ENCODE results near the gene SEL1L2.
A peak's percentile ranks its signal among the peaks of the same experiment; 100 is the strongest.
"Not testable (repeated sequence)": the region's sequence is repeated elsewhere in the genome, so short reads cannot be mapped to it uniquely, and the experiment has no call there.

SEL1L2 gene

GRCh38 chr20:13990465-13990864 lies at the start of gene SEL1L2:
TSS of gene SEL1L2 (minus strand) at chr20:13990614. CDS start at chr20:13990534, 80 bp downstream.
- no peak for DNase-seq

- DNase-seq, result no peak
Observed at GRCh38 chr20:14036567-14036966, 46.2 kb upstream of the SEL1L2 start.

GRCh38 chr20:14033310-14033709 lies 42.9 kb upstream of the SEL1L2 start:
- no peak for DNase-seq

- no peak for DNase-seq
Observed at GRCh38 chr20:14030991-14031390, 40.6 kb upstream of the SEL1L2 start.

GRCh38 chr20:14012671-14013070 lies 22.3 kb upstream of the SEL1L2 start:
- no peak for DNase-seq

- no peak for DNase-seq
Observed at GRCh38 chr20:14009208-14009607, 18.8 kb upstream of the SEL1L2 start.

GRCh38 chr20:14005996-14006395 lies 15.6 kb upstream of the SEL1L2 start:
- DNase-seq, result no peak

- no peak for DNase-seq
Observed at GRCh38 chr20:14000917-14001316, 10.5 kb upstream of the SEL1L2 start.

GRCh38 chr20:13996265-13996664 lies 5.9 kb upstream of the SEL1L2 start:
- no peak for DNase-seq

GRCh38 chr20:13995841-13996240 lies 5.4 kb upstream of the SEL1L2 start:
- DNase-seq, result peak; percentile 43

- peak; percentile 95 for DNase-seq
Observed at GRCh38 chr20:13995086-13995665, 4.8 kb upstream of the SEL1L2 start, which contains the start of gene MACROD2. TSS of gene MACROD2 (plus strand) at chr20:13995516.

- DNase-seq, result not testable (repeated sequence)
Observed at GRCh38 chr20:13991955-13992354, 1.5 kb upstream of the SEL1L2 start.

- DNase-seq, result no peak
Observed at GRCh38 chr20:13991311-13991710, 897 bp upstream of the SEL1L2 start.

GRCh38 chr20:13984211-13984610 lies 6.2 kb downstream of the SEL1L2 start:
- DNase-seq, result no peak

GRCh38 chr20:13960525-13960924 lies 29.9 kb downstream of the SEL1L2 start:
- DNase-seq, result no peak

- no peak for DNase-seq
Observed at GRCh38 chr20:13960119-13960518, 30.3 kb downstream of the SEL1L2 start.

GRCh38 chr20:13953227-13953626 lies 37.2 kb downstream of the SEL1L2 start:
- no peak for DNase-seq

- DNase-seq, result no peak
Observed at GRCh38 chr20:13947719-13948118, 42.7 kb downstream of the SEL1L2 start.

- DNase-seq, result no peak
Observed at GRCh38 chr20:13941031-13941430, 49.4 kb downstream of the SEL1L2 start.

GRCh38 chr20:13936781-13937576 lies 53.4 kb downstream of the SEL1L2 start:
- DNase-seq, result no peak

GRCh38 chr20:13934992-13935894 lies 55.2 kb downstream of the SEL1L2 start:
- no peak for DNase-seq

- DNase-seq, result no peak
Observed at GRCh38 chr20:13930281-13930680, 60.1 kb downstream of the SEL1L2 start.

- no peak for DNase-seq
Observed at GRCh38 chr20:13929836-13930235, 60.6 kb downstream of the SEL1L2 start.

Data from NCI-H774 (cell line).